NCI-H2196 treated with DMSO at 0.1 percent for 48 hours (cell line): ENCODE data around the gene MUC20.
"Not testable (repeated sequence)": the region's sequence is repeated elsewhere in the genome, so short reads cannot be mapped to it uniquely, and the experiment has no call there.

ENCODE experiments used
- DNase-seq: peaks from one replicate; lab custom pipeline; 2025; ENCODE audit not compliant: unreplicated experiment; lab: John Stamatoyannopoulos, UW

The MUC20 gene

DNA sequence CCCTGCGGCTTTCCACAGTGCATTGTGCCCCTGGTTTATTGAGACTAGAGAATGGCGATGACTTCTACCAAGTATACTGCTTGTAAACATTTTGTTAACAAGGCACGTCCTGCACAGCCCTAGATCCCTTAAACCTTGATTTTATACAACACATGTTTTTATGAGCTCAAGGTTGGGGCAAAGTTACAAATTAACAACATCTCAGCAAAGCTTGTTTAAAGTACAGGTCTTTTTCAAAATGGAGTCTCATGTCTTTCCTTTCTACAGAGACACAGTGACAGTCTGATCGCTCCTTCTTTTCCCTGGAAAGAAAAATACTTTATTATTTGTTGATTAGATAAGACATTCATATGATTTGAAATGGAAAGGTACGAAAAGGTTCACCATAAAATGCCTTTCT is 8.0 kb downstream of the MUC20 start:
- not testable (repeated sequence) for DNase-seq

DNA sequence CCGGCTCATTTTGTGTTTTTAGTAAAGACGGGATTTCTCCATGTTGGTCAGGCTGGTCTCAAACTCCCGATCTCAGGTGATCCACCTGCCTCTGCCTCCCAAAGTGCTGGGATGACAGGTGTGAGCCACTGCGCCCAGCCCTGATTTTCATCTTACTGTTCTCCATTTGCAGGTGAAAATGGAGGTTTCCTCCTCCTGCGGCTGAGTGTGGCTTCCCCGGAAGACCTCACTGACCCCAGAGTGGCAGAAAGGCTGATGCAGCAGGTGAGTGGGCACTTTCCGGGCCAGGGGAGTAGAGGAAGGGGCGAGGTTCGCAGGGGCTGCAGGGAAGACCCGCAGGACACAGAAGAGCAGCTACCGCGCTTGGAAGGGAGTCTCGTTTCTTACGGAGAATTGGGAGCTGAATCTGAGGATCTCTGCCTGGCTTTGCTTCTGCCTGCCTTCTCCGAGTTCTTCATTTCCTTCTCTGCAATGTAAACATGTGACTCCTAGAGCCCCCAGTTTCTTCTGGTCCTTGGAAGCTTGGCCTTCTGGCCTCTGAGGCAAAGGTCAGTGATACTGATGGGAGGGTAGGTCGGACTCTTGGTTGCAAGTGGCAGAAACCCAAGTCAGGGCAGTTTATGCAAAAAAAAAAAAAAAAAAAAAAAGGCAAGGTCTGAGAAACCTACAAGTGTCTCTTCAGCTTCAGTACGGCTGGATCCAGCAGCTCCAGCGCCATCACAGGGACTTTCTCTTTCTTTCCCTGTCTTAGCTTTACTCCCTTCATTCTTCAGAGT is 8.9 kb downstream of the MUC20 start:
- DNase-seq = no peak

DNA sequence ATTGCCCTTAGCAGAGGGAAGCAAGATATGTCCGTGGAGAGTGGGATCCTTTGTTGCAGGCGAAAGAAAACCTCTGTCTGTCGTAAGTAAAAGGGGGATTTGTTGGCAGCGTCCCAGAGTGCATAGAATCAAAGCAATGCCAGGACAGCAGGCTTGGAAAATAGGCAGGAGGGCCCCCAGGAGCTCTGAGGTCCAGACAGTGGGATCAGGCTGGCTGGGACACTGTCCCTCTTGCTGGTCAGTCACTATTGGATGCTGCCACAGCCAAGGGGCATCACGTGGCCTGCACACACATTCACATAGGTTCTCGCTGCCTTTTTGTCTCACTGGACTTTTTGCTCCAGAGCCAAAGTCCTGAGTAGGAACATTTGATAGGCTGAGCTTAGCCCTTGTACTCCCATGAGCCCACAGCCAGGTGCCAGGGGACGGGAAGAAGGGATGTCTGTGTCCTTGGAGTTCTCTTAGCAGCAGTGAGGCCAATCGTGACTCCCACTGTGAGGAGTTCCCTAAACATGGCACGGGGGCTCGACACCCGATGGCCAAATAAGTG is 10.7 kb downstream of the MUC20 start:
- DNase-seq = no peak

DNA sequence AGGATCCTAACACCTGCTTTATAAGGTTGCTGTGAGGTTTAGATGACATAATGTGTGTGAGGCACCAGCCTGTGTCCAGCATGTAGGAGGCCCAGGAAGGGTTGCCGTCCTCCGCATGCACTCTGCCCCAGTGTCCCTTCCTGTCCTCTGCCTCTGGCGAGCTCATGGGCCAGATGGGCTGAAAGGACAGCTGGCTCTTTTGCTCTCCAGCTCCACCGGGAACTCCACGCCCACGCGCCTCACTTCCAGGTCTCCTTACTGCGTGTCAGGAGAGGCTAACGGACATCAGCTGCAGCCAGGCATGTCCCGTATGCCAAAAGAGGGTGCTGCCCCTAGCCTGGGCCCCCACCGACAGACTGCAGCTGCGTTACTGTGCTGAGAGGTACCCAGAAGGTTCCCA is 12.2 kb downstream of the MUC20 start:
- DNase-seq = no peak

DNA sequence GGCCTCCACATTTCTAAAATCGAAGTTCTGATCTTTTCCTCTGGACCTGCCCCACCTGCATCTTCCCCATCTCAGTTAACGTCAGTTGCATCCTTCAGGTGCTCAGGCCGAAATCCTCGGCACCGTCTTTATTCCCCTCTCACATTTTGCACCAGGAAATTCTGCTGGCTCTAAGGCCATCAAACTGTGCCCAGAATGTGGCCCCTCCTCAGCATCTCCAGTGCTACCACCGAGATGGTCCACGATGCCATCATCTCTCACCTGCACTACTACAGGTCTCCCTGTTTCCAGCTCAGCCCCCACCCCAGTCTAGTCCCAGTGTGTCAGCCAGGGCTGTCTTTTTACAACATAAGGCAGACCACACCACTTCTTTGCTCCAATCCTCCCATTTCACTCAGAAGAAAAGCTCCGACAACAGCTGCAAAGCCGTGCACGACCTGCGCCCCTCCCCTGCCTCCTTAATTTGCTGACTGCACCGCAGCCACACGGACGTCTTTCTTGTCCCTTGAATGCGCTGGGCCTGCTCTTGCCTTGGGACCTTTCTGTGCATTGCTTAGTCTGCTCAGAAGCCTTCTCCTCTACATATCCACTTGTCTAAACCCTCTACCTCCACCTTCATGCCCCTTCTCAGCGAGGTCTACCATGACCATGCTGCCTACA is 14.4 kb downstream of the MUC20 start:
- no peak for DNase-seq

DNA sequence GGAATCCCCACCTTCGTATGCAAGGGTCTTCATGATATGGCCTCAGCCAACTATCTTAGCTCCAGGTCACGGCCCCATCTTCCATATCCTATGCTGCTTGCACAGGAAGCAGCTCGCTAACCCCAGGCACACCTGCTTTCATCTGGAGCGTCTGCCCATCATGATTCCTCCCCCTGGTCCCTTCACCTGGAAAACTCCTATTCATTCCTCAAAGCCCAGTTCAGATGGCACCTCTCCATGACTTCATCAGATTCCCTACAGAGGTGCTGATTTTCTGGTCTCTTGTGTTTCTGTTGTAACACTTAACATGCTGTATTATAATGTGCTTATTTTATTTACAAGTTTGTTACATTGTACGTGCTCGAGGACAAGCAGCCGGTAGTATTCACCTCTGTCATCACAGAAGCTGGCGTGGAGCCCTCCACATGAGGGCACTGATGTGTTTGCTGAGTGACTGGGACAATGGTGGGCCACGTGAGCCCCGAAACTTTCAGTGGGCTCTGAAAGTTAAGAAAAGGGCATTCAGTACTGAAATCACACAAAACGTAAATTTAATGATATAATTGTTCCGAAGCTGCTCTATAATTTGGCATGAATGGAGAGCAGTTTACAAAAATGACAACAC is 16.2 kb downstream of the MUC20 start:
- no peak for DNase-seq

GRCh38 chr3:195737782-195738181 is 17.0 kb downstream of the MUC20 start:
- not testable (repeated sequence) for DNase-seq

DNA sequence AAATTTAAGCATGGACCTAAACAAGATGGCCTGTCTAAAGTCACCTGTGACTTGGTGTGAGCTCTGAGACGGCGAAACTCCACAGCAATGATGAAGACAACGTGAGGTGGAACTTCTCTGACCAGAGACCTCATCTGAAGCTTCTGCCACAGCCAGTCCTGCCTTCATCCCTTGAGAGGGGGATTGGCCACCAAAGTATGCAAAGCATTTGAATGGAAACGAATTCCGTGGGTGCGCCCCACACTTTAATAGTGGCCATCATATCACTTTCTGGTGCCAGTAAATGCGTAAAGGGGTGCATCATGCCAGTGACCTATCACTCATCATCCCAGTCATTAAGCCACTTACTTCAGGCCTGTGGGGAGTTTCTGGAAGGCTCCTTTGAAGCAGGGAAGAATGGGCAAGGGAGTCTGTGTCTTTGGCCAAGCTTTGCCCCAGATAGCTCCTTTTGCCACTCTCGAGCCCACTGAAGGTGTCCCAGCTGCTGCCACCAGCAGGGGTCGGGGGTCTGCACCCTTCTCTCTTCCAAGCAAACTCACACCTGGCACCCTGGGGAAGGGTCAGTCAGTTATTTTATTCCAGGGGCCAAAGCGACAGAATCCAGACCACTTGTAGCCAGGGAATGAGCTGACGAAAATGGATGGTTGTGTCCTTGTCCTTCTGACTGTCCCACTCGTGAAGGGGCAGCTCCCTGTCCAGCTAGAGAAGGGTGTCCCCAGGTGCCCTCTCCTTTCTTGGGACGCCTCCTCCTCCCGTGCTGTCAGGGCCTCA is 17.7 kb downstream of the MUC20 start:
- no peak for DNase-seq

DNA sequence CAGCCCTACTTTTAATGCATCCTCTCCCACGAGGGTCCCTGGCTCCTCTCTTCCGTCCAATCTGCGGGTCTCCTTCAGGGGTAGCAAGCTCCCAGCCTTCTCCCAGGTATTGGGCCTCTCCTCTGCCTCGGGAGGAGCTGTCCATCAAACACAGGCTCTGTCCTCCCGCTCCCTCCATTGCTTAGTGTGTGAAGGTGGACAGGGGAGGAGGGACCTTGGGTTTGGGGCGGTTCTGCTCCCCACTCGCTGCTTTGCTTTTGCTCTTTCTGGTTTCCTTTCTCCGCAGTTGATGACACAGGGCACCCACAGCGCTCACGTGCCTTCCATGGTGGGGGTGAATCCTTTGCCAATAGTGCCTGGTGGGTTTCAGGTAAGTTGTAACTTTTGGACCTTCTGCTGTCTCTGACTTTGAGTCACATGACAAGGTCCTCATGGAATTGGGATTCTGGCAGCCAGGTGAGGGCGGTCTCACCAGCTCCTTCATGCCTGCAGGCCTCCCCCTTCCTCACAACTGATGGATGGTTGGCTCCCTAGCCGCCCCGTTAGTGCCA is 18.9 kb downstream of the MUC20 start:
- DNase-seq = no peak

DNA sequence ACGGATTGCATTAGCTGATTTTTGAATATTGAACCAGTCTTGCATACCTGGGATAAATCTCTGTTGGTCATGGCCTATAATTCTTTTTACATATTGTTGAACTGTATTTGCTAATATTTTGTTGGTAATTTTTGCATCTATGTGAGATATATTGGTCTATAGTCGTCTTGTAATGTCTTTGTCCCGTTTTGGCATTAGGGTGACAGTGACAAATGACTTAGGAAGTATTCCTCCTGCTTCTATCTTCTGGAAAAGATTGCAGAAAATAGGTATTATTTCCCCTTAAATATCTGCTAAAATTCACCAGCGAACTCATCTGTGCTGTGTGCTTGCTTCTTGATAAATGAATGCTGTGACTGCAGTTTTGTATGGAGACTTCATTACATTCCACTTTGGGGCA is 23.7 kb downstream of the MUC20 start:
- no peak for DNase-seq

GRCh38 chr3:195746346-195746745 is 25.6 kb downstream of the MUC20 start:
- no peak for DNase-seq

- no peak for DNase-seq
These were observed 26.0 kb downstream of the MUC20 start for GRCh38 chr3:195746751-195747150.

- DNase-seq = no peak
These were observed 27.9 kb downstream of the MUC20 start for GRCh38 chr3:195748661-195749060.

DNA sequence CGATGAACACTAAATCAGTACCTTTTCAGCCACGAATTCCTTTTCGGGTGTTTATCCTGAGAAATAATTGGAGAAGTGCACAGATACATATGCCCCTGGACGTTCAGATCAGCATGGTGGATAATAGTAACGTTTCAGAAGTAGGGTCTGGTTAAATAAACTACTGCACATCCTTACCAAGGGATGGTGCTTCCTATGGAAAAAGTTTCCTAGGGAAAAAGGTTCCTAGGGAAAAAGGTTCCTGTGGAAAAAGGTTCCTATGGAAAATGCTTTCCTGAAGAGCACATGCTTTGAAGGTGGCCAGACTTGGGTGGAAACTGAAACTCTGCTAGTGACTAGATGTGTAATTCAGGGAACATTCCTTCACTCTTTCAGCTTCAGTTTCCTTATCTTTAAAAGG is 28.3 kb downstream of the MUC20 start:
- not testable (repeated sequence) for DNase-seq

DNA sequence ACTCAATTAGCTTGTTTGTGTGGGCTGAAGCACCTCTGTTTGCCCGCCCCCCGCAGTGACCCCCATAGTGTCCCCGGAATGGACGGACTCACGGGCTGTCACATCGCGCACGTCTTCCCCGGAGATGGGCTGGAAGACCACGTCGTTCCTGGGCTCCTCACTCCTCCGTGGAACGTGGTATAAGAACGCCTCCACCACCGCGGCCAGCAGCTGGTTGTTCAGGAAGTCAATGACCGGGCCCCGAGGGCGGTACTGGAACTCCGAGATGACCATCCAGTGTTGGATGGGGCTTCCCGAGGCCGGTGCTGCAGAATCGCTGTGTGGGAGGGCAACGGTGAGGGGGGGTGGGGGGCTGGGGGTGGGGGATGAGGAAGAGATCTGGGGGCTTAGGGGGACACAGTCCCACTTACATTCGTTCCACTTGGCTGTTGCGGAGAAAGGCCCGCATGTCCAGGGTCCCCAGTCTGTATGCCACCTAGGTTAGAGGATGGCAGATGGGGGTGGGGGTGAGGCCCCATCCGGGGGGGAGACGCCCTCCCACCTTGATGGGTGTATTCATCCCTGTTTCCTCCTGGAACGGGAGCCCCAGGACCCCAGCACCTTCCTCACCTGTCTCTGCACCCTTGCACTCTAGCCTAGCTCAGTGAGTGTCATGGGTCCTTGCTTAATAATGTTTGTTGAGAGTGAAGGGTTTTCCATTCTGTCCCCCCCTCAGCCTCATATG is 30.2 kb downstream of the MUC20 start:
- no peak for DNase-seq

DNA sequence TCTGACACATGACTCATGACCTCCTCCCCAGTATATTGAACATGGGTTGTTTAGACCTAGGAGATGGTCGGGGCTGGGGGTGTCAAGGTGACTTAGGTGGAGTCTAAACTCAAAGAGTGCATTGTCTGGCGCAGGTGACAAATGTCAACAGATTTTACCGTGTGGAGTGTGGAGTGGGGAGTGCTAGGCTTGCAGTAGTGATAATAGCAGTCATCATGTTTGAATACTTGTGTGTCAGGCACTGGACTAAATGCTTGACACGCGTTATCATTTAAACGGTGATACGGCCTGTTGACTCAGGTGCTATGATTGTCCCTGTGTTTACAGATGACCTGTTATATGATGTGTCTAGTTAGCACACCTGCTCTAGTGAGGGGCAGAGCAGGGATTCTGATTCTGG is 30.8 kb downstream of the MUC20 start:
- no peak for DNase-seq

DNA sequence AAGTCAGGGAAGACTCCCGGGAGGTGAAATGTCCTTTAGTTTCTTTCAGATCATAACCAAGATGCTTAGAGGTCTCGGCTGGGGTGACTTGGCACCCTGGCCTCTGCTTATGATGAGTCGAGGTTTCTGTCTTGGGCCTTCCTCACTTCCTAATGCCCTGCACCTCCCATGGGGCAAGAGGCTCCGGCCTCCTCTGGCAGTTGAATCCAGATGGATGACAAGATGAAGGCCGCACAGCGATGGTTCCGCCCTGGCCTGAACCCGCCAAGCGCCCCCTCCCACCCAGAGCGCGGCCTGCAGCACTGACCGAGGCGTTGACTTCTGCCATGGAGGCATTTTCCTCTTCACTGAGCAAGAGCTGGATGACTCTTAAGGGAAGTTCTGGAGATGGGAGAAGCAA is 31.3 kb downstream of the MUC20 start:
- DNase-seq = no peak

DNA sequence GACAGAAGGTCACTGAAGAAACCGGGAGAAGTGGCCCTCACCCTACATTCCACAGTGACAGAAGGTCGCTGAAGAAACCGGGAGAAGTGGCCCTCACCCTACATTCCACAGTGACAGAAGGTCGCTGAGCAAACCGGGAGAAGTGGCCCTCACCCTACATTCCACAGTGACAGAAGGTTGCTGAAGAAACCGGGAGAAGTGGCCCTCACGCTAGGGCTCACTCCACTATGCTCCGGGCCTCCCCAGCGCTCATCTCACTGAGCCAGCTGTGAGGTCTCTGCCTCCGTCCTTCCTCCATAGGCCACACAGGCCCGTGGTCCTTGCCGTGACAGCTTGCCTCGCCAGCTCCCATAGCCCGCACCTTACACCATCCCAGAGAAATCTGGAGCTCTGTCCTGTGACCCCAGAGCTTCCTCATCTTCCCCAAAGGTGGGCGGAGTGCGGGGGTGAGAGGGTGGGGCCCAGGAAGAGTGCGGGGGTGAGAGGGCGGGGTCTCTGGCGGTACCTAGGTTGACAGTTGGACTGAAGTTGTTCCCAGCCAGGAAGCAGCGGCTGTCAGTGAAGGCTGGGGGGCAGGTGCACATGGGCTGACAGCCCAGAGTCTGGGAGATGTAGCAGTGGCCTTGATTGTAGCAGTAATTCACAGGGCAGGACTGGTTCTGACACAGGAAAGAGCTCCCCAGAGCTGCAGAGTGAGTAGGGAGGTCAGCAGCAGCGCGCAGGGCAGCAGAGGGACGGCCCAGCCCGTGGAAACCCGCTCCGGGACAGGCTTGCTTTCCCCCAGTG is 32.0 kb downstream of the MUC20 start:
- DNase-seq = no peak

GRCh38 chr3:195753581-195753980 is 32.8 kb downstream of the MUC20 start:
- DNase-seq = no peak

- DNase-seq = no peak
These were observed 33.4 kb downstream of the MUC20 start for GRCh38 chr3:195754141-195754540.
